Fibroblast of pulmonary artery (primary cell): ENCODE measurements around the gene GP5.

Experiments
- DNase-seq: peaks from one replicate; pipeline ENCODE4 v3.0.0-alpha.2; 2010; ENCODE audit warnings: low read depth
- H3K4me3 ChIP-seq: replicated peaks from 2 replicates; pipeline ENCODE4 v1.5.1; 2011; ENCODE audit warnings: low read depth, mild to moderate bottlenecking, control low read depth, low read length, moderate library complexity
- CTCF ChIP-seq: IDR thresholded peaks from 2 replicates; pipeline ENCODE4 v1.5.1; 2011; ENCODE audit warnings: mild to moderate bottlenecking, control low read depth, low read length, inconsistent platforms; ENCODE audit errors: missing control alignments

Gene GP5

DNA sequence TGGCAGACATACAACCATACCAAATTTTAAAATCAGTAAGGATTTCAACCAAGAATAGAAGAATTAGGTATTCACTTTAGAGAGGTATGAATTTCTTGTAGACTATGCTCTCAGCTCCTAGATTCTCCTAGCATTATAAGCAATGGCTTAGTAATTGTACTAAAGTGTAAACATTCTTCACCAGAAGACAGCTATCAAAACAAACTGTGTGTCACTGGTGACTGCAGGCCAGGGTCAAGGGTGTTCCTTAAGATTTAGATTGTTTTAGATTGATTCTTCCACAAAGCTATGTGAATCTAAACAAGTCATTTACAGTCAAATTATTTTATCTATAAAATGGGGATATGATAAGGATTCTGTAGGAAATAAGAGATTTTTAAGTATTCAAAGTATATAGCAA, 23.1 kb upstream of the GP5 start:
- no peak for TF ChIP-seq CTCF
- DNase-seq = no peak
- H3K4me3 ChIP-seq = no peak overlapping the region

GRCh38 chr3:194418671-194419070, 19.6 kb upstream of the GP5 start:
- H3K4me3 ChIP-seq = no peak overlapping the region
- TF ChIP-seq CTCF = no peak

DNA sequence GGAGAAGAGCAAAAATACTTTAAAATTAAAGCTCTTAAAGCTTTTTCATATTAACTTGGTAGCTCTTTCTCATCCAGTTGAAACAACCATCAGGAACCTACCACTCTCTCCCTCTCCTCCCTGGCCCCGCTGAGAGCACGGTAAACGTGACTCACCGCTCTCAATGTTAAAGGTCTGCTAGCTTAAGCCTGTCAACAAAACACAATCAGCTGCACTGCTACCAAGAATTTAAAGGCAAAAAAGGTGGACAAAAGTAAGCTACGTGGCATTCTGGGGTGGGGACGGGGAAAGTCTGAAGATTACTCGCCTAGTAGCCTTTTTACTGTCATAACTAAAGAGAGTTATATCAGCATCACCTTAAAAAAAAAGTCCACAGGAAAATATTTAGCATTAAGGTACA, 8.4 kb upstream of the GP5 start:
- DNase-seq = peak; percentile 58
- TF ChIP-seq CTCF = no peak
- no peak overlapping the region for H3K4me3 ChIP-seq

More at GRCh38 chr3:194418671-194419070, 19.6 kb upstream of the GP5 start:
- DNase-seq = no peak

DNA sequence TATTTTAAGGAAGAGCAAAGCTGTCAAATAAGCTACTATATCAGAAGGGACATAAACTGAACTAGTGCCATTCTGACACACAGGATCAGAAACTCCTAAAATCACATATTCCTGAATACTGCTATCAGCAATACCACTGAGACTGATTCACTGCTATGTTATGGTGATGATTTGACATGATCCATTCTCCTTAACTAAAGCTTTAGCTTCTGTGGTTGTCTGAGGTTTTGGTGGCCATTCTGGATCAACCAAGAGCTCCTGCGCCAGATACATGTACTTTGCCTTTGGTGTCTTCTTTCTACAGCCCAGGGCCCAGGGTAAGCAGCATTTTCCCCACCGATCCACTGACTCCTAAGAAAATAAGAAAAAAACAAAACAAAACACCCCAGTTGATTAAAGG, 6.7 kb upstream of the GP5 start:
- H3K4me3 ChIP-seq = no peak overlapping the region
- DNase-seq = no peak
- TF ChIP-seq CTCF = no peak

GRCh38 chr3:194404365-194405140, 5.5 kb upstream of the GP5 start:
- peak; percentile 75 for DNase-seq
- TF ChIP-seq CTCF = peak; percentile 62
- no peak overlapping the region for H3K4me3 ChIP-seq

DNA sequence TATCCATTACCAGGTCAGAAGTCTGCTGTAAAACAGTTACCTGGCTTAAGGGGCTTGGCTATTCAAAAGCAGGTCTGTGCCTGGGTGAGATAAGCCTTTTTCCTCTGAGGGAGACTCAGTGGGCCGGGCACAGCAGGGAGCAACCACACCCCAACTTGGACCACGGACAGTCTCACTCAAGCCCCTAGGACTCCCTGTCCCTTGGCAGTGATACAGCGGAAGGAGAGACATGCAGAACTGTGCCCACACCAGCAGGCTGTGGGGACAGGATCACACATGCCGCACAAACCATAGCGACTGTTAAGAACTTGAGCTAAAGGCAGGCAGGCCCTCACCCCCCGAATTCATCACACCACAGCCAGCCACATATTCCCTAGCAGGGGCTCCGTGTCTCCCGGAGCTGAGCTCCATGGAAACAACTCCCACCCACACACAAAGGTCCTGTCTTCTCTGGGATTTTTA, 2.8 kb upstream of the GP5 start:
- DNase-seq = no peak
- H3K4me3 ChIP-seq = no peak overlapping the region
- no peak for TF ChIP-seq CTCF

DNA sequence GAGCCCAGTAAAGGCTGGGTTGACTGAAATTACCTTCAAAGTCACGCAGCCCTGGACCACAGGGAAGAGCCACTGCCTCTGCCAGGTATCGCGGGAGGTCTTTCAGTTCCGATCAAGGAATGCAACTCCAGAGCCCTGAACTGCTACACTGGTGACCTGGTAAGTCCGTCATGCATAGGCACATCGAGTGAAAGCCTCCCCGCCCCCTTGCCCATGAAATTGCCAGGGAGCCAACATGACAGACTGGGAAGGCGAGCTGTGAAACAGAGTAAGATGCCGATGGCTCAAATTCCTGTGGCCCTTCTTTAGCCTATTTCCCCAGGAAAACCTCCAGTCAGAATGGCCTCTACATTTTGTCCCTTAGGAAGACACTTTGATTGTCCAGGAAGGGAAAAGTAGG, 2.3 kb upstream of the GP5 start:
- DNase-seq = no peak
- no peak for TF ChIP-seq CTCF
- H3K4me3 ChIP-seq = no peak overlapping the region
